ENCODE data around the gene ZNF576.

DNA sequence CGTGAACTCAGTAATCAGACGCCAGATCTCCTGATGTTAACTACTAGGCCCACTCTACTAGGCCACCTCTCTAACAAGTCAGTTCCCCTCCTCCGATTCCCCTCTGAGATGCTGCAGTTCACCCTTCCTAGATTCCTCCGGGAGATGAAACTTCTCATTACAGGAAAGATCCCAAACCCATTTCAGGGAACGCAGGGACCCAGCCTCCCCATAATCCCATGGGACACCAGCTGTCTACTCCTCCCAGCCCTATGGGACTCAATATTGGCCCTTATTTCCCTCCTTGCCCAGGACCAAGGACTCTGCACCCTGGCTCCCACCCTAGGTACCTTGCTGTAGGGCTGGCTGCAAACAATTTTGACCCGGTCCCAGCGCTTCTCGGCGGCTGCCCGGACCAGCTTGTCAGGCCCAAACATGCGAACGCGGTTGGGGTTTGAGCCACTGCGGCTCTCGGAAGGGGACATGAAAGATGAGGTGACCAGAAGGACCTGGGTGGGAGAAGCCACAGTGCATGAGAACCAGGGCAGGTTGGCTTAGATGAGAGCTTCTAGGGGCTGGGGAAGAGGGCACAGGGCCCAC lies 42.0 kb upstream of the ZNF576 start:
- TF ChIP-seq POLR2AphosphoS5 (IDR thresholded peaks at IDR 0.05; ENCODE audit: low read depth), result no peak
- no peak for TF ChIP-seq CTCF (conservative IDR thresholded peaks at IDR 0.05; ENCODE audit: low read depth in 2 of 2)
- TF ChIP-seq EZH2phosphoT487 (IDR thresholded peaks at IDR 0.05; ENCODE audit: unreplicated experiment), result no peak
- no peak for TF ChIP-seq REST (IDR thresholded peaks at IDR 0.05; ENCODE audit: unreplicated experiment)

All from GM23338 (cell line).